Neural cell (in vitro differentiated cells): Measurements from ENCODE around the gene CEACAM21.

ENCODE experiments used
- EP300 ChIP-seq: fragments of 450-650 bp; conservative IDR thresholded peaks from 2 replicates; pipeline ENCODE4 v1.6.1; 2014; ENCODE audit warnings: antibody characterized with exemption, mild to moderate bottlenecking, moderate library complexity; ENCODE audit not compliant: poor library complexity, severe bottlenecking
- EZH2 ChIP-seq: fragments of 200-600, 300-800 bp; shearing (Covaris generic), sonication (generic); IDR thresholded peaks from 2 replicates; pipeline ENCODE4 v1.6.1; 2014; ENCODE audit warnings: antibody characterized with exemption, low read length, borderline replicate concordance, mild to moderate bottlenecking; ENCODE audit not compliant: insufficient read depth, poor library complexity, severe bottlenecking
- POLR2AphosphoS5 ChIP-seq: IDR thresholded peaks from 2 replicates; pipeline ENCODE4 v1.6.1; 2012
- RAD21 ChIP-seq: fragments of 450-650 bp; conservative IDR thresholded peaks from 2 replicates; pipeline ENCODE4 v1.6.1; 2014; ENCODE audit warnings: antibody characterized with exemption, mild to moderate bottlenecking, moderate library complexity
- SMC3 ChIP-seq: fragments of 450-650 bp; conservative IDR thresholded peaks from 2 replicates; pipeline ENCODE4 v1.6.1; 2014; ENCODE audit warnings: antibody characterized with exemption, mild to moderate bottlenecking, moderate library complexity; ENCODE audit not compliant: poor library complexity
- TF ChIP-seq, protein P1 (sequence below): fragments of 450-650 bp; IDR thresholded peaks from 2 replicates; pipeline ENCODE4 v1.5.1; 2014; ENCODE audit warnings: antibody characterized with exemption, mild to moderate bottlenecking, moderate library complexity; ENCODE audit not compliant: poor library complexity, severe bottlenecking
- TF ChIP-seq, protein P2 (sequence below): IDR thresholded peaks from 2 replicates; pipeline ENCODE4 v1.6.1; 2012; ENCODE audit warnings: borderline replicate concordance

GRCh38 chr19:41577144-41577830 lies 1.3 kb downstream of the CEACAM21 start:
- TF ChIP-seq, protein P1, sequence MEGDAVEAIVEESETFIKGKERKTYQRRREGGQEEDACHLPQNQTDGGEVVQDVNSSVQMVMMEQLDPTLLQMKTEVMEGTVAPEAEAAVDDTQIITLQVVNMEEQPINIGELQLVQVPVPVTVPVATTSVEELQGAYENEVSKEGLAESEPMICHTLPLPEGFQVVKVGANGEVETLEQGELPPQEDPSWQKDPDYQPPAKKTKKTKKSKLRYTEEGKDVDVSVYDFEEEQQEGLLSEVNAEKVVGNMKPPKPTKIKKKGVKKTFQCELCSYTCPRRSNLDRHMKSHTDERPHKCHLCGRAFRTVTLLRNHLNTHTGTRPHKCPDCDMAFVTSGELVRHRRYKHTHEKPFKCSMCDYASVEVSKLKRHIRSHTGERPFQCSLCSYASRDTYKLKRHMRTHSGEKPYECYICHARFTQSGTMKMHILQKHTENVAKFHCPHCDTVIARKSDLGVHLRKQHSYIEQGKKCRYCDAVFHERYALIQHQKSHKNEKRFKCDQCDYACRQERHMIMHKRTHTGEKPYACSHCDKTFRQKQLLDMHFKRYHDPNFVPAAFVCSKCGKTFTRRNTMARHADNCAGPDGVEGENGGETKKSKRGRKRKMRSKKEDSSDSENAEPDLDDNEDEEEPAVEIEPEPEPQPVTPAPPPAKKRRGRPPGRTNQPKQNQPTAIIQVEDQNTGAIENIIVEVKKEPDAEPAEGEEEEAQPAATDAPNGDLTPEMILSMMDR: no peak
- TF ChIP-seq SMC3 (no peak), EZH2 (no peak), EP300 (no peak), POLR2AphosphoS5 (no peak), RAD21 (no peak)
- TF ChIP-seq, protein P2, sequence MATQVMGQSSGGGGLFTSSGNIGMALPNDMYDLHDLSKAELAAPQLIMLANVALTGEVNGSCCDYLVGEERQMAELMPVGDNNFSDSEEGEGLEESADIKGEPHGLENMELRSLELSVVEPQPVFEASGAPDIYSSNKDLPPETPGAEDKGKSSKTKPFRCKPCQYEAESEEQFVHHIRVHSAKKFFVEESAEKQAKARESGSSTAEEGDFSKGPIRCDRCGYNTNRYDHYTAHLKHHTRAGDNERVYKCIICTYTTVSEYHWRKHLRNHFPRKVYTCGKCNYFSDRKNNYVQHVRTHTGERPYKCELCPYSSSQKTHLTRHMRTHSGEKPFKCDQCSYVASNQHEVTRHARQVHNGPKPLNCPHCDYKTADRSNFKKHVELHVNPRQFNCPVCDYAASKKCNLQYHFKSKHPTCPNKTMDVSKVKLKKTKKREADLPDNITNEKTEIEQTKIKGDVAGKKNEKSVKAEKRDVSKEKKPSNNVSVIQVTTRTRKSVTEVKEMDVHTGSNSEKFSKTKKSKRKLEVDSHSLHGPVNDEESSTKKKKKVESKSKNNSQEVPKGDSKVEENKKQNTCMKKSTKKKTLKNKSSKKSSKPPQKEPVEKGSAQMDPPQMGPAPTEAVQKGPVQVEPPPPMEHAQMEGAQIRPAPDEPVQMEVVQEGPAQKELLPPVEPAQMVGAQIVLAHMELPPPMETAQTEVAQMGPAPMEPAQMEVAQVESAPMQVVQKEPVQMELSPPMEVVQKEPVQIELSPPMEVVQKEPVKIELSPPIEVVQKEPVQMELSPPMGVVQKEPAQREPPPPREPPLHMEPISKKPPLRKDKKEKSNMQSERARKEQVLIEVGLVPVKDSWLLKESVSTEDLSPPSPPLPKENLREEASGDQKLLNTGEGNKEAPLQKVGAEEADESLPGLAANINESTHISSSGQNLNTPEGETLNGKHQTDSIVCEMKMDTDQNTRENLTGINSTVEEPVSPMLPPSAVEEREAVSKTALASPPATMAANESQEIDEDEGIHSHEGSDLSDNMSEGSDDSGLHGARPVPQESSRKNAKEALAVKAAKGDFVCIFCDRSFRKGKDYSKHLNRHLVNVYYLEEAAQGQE: no peak
